GM21381 (cell line): ENCODE measurements around the gene P4HA2.
"Not testable (repeated sequence)": the region's sequence is repeated elsewhere in the genome, so short reads cannot be mapped to it uniquely, and the experiment has no call there.

Source experiments
- ATAC-seq: cut with Tn5 transposase; IDR thresholded peaks from one replicate; pipeline ENCODE4 v1.9.1; 2021; ENCODE audit warnings: mild to moderate bottlenecking, moderate library complexity; ENCODE audit not compliant: unreplicated experiment

P4HA2 gene

DNA sequence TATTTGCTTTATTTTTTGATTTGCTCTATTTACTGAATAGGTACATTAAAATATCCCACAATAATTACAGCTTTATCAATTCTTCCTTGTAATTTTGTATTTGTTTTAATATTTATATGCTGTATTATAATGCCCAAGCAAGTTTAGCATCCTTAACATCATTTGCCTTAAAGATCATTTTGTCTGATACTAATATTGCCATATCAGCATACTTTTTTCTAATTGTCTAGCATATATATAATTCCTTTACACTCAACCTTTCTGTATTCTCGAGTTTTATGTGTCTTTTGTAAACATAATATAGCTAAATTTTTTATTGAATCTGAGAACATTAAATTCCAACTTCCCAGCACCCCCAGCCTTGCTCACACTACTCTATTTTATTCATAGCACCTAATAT lies 64.7 kb downstream of the P4HA2 start:
- no peak for ATAC-seq

DNA sequence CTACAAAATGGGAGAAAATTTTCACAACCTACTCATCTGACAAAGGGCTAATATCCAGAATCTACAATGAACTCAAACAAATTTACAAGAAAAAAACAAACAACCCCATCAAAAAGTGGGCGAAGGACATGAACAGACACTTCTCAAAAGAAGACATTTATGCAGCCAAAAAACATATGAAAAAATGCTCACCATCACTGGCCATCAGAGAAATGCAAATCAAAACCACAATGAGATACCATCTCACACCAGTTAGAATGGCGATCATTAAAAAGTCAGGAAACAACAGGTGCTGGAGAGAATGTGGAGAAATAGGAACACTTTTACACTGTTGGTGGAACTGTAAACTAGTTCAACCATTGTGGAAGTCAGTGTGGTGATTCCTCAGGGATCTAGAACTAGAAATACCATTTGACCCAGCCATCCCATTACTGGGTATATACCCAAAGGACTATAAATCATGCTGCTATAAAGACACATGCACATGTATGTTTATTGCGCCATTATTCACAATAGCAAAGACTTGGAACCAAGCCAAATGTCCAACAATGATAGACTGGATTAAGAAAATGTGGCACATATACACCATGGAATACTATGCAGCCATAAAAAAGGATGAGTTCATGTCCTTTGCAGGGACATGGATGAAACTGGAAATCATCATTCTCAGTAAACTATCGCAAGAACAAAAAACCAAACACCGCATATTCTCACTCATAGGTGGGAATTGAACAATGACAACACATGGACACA lies 65.9 kb downstream of the P4HA2 start:
- ATAC-seq: not testable (repeated sequence)

DNA sequence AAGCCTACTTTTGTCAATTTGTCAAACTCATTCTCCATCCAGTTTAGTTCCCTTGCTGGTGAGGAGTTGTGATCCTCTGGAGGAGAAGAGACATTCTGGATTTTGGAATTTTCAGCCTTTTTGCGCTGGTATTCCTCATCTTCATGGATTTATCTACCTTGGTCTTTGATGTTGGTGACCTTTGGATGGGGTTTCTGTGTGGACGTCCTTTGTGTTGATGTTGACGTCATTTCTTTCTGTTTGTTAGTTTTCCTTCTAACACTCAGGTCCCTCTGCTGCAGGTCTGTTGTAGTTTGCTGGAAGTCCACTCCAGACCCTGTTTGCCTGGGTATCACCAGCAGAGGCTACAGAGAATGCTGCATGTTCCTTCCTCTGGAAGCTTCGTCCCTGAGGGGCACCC lies 71.2 kb downstream of the P4HA2 start:
- ATAC-seq: no peak

DNA sequence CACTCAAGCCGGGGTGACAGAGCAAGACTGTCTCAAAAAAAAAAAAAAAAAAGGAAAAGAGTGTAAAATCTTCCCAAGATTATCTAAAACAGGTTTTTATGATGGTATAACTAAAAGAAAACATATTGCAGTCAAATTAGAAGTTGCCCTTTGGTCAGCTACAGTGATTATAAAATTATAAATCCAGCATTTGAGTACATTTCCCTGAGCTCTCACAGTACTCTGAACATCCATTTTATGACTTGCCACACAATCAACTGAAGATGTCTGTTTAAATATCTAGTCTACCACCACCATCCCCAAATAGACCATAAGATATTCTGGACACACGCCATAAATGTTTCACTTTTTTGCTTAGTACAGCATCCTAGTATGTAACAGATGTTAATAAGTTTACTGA lies 77.1 kb downstream of the P4HA2 start:
- ATAC-seq: no peak

DNA sequence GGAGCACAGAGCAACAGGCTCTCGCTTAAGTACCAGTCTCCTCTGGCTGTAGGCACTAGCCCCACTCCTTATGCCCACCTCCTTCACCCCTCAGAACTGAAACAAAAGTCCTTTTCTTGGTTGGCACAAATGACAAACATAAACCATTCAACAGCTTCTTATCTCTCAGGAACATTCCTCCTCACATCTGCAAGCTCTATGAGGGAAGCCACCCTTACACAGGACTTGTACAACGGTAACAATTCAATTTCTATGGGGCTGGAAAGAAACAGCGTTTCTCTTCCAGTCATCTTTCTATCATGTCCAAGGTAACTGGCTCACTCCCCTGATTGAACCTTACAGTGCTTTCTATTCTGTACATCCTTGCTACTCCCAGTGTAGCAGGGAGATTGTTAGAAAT lies 80.0 kb downstream of the P4HA2 start:
- no peak for ATAC-seq

DNA sequence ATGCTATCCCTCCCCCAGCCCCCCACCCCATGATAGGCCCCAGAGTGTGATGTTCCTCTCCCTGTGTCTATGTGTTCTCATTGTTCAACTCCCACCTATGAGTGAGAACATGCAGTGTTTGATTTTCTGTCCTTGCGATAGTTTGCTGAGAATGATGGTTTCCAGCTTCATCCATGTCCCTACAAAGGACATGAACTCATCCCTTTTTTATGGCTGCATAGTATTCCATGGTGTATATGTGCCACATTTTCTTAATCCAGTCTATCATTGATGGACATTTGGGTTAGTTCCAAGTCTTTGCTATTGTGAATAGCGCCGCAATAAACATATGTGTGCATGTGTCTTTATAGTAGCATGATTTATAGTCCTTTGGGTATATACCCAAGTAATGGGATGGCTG lies 82.3 kb downstream of the P4HA2 start:
- ATAC-seq: not testable (repeated sequence)

DNA sequence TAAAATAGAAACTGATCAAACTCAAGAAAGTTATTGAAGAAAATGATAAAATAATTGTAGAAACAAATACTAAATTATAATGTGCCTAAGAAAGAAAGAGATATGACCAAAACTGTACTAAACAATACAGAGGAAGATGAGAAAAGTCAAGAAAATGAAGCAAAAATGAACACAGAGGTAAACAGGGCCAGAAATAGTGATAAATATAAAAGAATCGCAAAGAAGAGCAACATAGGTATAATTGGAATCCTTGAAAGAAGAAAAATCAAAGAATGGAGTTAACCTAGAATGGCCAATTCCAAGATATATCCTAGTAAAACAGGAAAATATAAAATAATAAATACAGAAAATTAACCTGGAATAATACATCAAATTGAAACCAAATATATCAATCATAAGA lies 84.5 kb downstream of the P4HA2 start:
- ATAC-seq: no peak

DNA sequence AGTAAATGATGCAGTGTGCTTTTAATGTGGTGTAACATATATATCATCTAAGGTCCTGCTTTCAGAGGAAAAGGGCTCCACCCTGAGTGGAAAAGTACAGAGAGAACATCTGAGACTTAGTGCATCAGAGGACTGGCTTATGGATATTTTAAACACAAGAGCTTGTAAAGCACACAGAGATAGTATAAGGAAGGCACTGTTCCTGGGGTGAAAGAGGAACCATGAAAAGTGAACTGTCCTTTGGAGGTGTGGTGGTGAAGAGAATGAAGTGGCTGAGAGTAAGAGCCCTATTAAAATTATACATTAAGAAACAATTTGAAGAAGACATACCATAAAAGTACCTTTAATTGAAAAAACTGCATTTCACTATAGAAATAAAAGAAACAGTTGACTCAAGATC lies 85.2 kb downstream of the P4HA2 start:
- ATAC-seq: no peak
